Duodenal mucosa (tissue), 2 donors: ENCODE data around the gene TCP11.

Experiments
- H3K27ac ChIP-seq: one replicate; pipeline ENCODE4 v1.7.0; 2013; ENCODE audit warnings: low read depth, low read length
- H3K27me3 ChIP-seq, 2 donors: one replicate each; pipeline ENCODE4 v1.7.0; 2013; ENCODE audit warnings: low read length in 2 of 2, control low read depth in 1 of 2; ENCODE audit not compliant: insufficient read depth in 2 of 2, control insufficient read depth in 1 of 2
- H3K36me3 ChIP-seq, 2 donors: one replicate each; pipeline ENCODE4 v1.7.0; 2013; ENCODE audit warnings: low read length in 2 of 2, control low read depth in 1 of 2; ENCODE audit not compliant: insufficient read depth in 2 of 2, control insufficient read depth in 1 of 2
- H3K4me1 ChIP-seq, 2 donors: one replicate each; pipeline ENCODE4 v1.7.0; 2013; ENCODE audit warnings: low read length in 2 of 2, control low read depth in 1 of 2; ENCODE audit not compliant: insufficient read depth in 2 of 2, control insufficient read depth in 1 of 2
- H3K4me3 ChIP-seq, 2 donors: one replicate each; pipeline ENCODE4 v1.7.0; 2013; ENCODE audit warnings: low read length in 2 of 2, low read depth in 1 of 2
- H3K9ac ChIP-seq, 2 donors: one replicate each; pipeline ENCODE4 v1.7.0; 2013; ENCODE audit warnings: low read length in 2 of 2, low read depth in 1 of 2
- H3K9me3 ChIP-seq, 2 donors: one replicate each; pipeline ENCODE4 v1.7.0; 2013; ENCODE audit warnings: low read length in 2 of 2, control low read depth in 1 of 2; ENCODE audit not compliant: control insufficient read depth in 1 of 2

The TCP11 gene

DNA sequence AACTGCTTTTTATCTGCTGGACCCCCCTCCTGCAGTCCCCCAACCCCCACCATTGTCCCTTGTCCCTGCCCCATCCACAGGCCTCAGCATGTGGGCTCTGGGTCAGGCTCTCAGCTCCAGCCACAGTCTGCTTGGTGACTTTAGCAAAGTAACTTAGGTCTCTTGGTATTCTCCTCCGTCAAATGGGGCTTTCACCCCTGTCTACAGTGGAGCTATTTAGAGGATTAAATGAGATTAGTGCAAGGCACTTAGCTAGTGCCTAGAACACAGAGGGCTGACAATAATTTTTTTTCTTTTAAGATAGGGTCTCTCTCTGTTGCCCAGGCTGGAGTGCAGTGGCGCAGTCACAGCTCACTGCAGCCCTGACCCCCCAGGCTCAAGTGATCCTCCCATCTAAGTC is 71.9 kb downstream of the TCP11 start:
- Histone ChIP-seq H3K36me3 (peaks cover 24 to 51% of the 10 kb centered on the region in 2 donors), H3K4me3 (no peak overlapping the region), H3K9ac (no peak overlapping the region), H3K27me3 (no peaks in the 10 kb centered on the region), H3K9me3 (no peaks in the 10 kb centered on the region), H3K27ac (no peak overlapping the region), H3K4me1 (no peaks in the 10 kb centered on the region)

DNA sequence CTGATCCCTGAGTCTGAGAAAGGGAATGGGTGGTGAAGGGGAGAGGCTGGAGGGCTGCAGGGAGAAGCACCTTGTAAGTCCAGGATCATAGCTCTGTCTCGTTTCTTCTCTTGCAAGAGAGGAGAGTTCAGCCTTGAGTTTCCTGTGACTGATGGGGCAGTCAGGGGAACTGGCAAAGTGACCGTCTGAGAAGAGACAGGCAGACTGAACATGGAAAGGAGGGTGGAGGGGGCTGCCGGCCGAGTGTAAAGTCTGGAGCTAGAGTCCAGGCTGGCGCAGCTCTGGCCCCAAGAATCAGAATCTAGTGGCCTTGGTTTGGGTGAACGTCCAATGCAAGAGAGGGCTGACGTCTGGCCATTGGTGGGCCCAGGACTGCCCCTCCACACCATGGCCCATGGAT is 72.5 kb downstream of the TCP11 start:
- Histone ChIP-seq H3K4me1 (no peaks in the 10 kb centered on the region), H3K9me3 (no peaks in the 10 kb centered on the region), H3K9ac (no peak overlapping the region), H3K27ac (no peak overlapping the region), H3K27me3 (no peaks in the 10 kb centered on the region), H3K4me3 (no peak overlapping the region), H3K36me3 (peaks cover 20 to 58% of the 10 kb centered on the region in 2 donors)

DNA sequence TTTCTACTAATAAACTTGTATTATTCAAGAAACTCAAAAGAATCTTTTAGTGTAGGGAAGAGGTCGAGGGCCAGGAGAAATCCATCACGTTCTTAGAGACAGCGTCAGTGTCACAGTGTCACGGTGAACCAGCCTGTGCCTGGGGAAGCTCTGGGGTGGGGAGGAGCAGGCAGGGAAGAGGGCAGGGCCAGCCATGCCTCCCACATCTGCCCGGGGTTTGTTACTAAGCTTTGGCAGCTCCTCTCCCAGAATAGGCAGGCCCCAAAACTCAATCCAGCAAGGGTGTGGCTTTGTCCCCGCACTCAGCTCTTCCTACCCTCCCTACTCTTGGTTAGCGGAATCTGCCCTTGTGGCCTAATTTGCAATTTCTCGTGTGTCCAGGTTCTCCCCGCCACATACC is 72.9 kb downstream of the TCP11 start:
- H3K9me3 ChIP-seq = no peaks in the 10 kb centered on the region
- no peaks in the 10 kb centered on the region for H3K27me3 ChIP-seq
- H3K36me3 ChIP-seq = peaks cover 21 to 61% of the 10 kb centered on the region in 2 donors
- H3K4me3 ChIP-seq = no peak overlapping the region
- no peaks in the 10 kb centered on the region for H3K4me1 ChIP-seq
- no peak overlapping the region for H3K9ac ChIP-seq
- no peak overlapping the region for H3K27ac ChIP-seq
